DND-41 (cell line): Measurements from ENCODE around the gene GARNL3.

Source experiments
- EZH2 ChIP-seq: IDR thresholded peaks from 3 replicates; pipeline ENCODE4 v1.6.1; 2012; ENCODE audit warnings: borderline replicate concordance, low read depth, mild to moderate bottlenecking, moderate library complexity, low read length, inconsistent platforms; ENCODE audit not compliant: severe bottlenecking
- TF ChIP-seq, protein P1 (sequence below): IDR thresholded peaks from 2 replicates; pipeline ENCODE4 v1.5.1; 2012; ENCODE audit warnings: borderline replicate concordance, low read length, moderate library complexity, mild to moderate bottlenecking; ENCODE audit not compliant: poor library complexity, severe bottlenecking; ENCODE audit errors: extremely low read depth

DNA sequence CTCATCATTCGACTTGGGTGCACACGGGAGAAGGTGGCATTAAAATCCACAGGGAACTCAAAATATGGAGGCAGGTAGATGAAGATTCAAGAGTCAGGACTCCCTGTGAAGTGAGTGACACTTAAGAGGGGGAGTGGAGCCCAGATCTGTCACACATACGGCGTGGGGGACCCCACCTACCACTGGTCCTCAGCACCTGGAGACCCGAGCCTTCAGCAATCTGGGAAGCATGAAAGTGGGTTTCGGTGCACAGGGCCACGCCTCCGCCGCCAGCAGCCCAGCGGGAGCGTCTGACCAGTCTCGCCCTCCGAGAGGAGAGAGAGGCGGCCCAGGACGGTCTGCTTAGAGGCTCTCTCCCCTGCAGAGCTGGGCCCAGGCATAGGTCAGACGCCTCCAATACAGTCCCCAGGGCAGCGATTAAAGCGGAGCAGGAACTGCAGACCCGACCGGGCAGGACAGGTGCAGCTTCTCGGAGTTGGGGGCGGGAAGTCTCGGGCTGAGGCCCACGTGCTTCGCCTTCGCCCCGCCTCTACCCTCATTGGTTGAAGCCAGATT lies 131.8 kb downstream of the GARNL3 start:
- TF ChIP-seq, protein P1, sequence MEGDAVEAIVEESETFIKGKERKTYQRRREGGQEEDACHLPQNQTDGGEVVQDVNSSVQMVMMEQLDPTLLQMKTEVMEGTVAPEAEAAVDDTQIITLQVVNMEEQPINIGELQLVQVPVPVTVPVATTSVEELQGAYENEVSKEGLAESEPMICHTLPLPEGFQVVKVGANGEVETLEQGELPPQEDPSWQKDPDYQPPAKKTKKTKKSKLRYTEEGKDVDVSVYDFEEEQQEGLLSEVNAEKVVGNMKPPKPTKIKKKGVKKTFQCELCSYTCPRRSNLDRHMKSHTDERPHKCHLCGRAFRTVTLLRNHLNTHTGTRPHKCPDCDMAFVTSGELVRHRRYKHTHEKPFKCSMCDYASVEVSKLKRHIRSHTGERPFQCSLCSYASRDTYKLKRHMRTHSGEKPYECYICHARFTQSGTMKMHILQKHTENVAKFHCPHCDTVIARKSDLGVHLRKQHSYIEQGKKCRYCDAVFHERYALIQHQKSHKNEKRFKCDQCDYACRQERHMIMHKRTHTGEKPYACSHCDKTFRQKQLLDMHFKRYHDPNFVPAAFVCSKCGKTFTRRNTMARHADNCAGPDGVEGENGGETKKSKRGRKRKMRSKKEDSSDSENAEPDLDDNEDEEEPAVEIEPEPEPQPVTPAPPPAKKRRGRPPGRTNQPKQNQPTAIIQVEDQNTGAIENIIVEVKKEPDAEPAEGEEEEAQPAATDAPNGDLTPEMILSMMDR = no peak
- no peak for TF ChIP-seq EZH2
